D721Med (cell line): ENCODE data around the gene DDN.

Experiments used
- DNase-seq: peaks from one replicate; pipeline ENCODE4 v3.0.0; 2011; ENCODE audit warnings: low spot score; ENCODE audit not compliant: insufficient read length
- FAIRE-seq: peaks from 2 replicates; lab custom pipeline; 2011; peaks lifted over from hg19 to GRCh38; lab: Jason Lieb, UNC
- TF ChIP-seq, protein P1 (sequence below): IDR thresholded peaks from 2 replicates; pipeline ENCODE4 v1.5.1; 2012; ENCODE audit warnings: mild to moderate bottlenecking, control low read depth; ENCODE audit not compliant: insufficient read depth; ENCODE audit errors: missing control alignments

DDN gene

DNA sequence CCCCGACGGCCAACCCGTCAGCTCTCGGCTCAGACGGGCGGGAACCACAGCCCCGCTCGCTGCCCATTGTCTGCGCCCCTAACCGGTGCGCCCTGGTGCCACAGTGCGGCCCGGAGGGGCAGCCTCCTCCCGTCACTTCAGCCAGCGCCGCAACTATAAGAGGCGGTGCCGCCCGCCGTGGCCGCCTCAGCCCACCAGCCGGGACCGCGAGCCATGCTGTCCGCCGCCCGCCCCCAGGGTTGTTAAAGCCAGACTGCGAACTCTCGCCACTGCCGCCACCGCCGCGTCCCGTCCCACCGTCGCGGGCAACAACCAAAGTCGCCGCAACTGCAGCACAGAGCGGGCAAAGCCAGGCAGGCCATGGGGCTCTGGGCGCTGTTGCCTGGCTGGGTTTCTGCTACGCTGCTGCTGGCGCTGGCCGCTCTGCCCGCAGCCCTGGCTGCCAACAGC lies 20.9 kb downstream of the DDN start, which contains the start of gene WNT1:
WNT1 (plus strand) TSS at position 32 of the 450 bp plus-strand sequence; CDS start at position 361, 329 bp downstream.
- TF ChIP-seq, protein P1, sequence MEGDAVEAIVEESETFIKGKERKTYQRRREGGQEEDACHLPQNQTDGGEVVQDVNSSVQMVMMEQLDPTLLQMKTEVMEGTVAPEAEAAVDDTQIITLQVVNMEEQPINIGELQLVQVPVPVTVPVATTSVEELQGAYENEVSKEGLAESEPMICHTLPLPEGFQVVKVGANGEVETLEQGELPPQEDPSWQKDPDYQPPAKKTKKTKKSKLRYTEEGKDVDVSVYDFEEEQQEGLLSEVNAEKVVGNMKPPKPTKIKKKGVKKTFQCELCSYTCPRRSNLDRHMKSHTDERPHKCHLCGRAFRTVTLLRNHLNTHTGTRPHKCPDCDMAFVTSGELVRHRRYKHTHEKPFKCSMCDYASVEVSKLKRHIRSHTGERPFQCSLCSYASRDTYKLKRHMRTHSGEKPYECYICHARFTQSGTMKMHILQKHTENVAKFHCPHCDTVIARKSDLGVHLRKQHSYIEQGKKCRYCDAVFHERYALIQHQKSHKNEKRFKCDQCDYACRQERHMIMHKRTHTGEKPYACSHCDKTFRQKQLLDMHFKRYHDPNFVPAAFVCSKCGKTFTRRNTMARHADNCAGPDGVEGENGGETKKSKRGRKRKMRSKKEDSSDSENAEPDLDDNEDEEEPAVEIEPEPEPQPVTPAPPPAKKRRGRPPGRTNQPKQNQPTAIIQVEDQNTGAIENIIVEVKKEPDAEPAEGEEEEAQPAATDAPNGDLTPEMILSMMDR: no peak
- FAIRE-seq (no peak), DNase-seq (no peak)

DNA sequence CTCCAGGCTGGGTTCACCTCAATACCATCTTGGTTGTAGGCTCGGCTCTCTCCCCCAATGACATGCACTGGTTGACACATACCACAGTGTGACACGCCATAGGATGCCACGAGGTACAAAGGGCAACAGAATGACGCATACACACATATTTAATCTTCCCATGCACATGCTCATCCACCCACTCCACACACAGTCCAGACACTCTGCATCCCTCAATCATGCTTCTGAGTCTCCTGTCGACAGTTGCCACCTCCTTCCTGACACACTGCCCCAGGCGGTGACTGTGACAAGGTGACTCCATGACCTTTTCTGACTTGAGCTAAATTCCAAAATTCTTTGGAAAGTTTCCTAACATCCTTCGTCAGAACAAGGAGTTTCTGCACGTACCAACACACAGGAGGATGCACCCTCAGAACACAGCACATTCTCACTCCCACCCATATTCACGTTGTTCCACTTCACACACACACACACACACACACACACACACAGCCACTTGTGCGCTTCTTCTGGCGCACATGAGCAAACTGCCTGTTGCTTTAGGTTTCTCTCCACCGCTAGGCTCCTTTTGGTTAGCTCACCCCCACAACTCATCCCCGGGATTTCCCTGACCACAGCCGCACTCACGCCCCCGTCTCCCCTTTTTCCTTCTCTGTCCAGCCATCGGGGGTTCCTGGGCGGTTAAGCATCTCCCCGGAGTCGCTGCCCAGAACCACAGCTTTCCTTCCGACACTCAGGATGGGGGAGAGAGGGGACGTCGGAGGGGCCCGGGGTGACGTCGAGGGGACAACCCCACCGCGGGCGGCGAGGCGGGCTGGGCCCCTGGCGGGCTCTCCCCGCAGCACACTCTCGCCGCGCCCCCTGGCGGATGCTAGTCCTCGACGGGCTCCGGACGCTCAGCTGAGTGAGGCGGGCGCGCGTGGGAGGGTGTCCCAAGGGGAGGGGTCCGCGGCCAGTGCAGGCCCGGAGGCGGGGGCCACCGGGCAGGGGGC lies 21.6 kb downstream of the DDN start:
- no peak for FAIRE-seq

DNA sequence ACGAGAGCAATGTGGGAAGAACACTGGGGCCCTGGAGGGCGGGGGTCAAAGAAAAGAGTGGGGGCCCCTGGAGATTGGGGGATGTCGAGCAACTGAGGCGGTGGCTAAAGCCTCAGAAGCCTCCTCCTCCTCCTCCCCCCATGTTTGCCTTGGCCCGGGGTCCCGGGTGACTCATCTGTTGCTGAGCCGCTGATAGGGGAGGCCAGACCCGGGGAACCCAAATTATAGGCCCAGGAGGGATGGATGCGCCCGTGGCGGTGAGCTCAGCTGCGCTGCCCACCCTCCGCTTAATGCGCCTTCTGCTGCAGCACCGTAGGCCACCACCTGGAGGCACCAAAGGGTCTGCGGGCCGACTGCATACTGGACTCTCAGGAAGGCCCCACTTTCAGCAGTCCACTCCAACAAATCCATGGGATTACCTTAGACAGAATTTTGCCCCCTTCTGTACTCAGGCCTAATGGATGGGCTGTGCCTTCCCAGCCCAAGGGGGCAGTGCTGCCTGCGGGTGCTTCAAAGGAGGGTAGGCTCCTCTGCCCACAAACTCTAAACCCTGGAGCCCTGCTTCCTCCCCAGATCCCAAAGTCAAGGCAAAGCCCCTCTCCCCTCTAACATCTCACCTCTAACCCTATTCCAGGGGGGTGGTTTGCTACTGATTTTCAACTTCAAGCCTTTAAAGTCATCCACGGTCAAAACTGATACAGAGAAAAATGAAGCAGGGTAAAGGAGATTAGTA lies 25.1 kb downstream of the DDN start:
- TF ChIP-seq, protein P1: peak; percentile 36
- DNase-seq (peak; percentile 18), FAIRE-seq (no peak)

More for the DNA sequence above, 21.6 kb downstream of the DDN start:
- TF ChIP-seq, protein P1: peak; percentile 54
- no peak for DNase-seq

DNA sequence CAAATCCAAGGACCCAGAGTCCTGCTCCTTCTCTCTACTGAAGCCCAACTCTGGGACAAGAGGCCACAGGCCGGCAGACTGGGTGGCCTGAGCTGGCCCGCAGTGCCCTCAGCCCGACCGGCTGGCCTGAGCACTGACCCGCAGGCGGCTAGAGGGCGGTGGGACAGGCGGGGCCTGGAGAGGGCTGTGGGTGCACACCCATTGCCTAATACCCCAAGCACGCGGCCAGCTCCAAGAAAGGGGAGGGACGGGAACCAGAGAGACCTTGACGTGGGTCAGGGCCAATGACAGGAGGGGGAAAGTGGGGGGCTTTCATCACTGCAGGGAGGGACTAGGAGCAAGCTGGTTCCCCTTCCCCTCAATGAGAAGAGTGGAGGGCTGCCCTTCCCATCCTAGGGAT lies 25.6 kb downstream of the DDN start:
- FAIRE-seq (no peak), DNase-seq (peak; percentile 19)
- TF ChIP-seq, protein P1: no peak

DNA sequence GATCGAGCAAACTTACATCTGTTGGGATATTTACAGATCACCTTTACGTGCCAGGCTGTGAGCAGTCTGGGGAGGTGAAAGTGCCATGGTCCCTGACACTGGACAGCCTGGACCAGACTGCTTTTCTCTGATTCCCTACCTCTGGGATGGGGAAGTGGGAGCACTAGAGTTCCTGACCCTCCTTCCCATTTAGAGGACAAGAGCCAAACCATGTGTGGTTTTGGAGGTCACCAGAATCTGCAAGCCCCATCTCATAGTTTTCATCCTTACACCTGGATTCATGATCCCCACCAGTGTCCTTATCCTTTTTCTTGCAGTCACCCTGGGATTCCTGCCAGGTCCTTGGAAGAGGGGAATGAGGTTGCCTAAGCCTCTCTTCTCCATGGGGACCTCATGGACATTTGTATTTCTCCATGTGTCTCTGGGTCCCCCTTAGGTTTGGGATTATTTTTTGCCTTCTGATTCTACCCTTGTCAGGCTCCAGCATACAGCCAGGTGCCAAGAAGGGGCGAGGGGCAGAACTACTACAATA lies 26.2 kb downstream of the DDN start:
- no peak for FAIRE-seq
- TF ChIP-seq, protein P1: no peak
- no peak for DNase-seq

DNA sequence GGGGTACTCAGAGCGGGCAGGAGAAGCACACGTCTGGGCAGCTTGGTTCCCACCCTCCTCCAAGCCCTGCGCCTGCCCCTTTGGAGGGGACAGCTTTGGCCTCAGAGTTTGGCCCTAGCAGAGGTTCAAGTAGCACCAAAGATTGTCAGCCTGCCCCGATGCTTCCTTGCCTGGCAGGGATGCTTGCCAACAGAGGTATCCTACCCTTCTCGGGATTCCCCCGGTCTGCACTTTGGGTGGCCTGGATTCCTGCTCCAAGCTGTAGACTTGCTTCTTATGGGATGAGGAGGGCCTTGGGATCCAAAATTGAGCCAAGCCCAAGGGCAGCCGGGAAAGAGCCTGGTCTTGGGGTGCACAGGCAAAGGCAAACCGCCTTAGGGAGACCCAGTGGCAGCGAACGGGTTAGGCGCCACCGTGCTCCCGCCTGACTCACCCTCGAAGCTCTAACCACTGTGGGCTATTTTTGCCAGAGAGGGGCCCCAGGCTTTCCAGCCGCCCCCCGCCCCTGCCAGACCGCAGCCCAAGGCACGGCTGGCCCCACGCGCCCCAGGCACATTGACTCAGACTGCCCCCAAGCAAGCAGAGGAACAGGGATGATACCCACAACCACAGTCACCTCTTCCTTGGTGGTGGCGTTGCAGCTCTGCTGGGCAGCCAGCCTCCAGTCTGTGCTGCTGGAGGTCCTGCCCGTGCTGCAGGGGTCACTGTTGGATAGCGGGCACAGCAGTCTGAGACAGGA lies 26.8 kb downstream of the DDN start:
- DNase-seq: no peak
- TF ChIP-seq, protein P1: no peak
- no peak for FAIRE-seq
